ENCODE measurements around the gene SLC38A3. TPM values are rescaled to one million over a fixed set of nuclear protein-coding genes. Genes with fewer than 3 reads are reported as not detected.

The SLC38A3 gene
- total and polyA plus RNA-seq, 9 of the 15 experiments (the other 6 are each of a cell fraction or from before 2014, with no cell fraction given) = 0.09 to 0.38 (median 0.16) TPM; not detected in 6

DNA sequence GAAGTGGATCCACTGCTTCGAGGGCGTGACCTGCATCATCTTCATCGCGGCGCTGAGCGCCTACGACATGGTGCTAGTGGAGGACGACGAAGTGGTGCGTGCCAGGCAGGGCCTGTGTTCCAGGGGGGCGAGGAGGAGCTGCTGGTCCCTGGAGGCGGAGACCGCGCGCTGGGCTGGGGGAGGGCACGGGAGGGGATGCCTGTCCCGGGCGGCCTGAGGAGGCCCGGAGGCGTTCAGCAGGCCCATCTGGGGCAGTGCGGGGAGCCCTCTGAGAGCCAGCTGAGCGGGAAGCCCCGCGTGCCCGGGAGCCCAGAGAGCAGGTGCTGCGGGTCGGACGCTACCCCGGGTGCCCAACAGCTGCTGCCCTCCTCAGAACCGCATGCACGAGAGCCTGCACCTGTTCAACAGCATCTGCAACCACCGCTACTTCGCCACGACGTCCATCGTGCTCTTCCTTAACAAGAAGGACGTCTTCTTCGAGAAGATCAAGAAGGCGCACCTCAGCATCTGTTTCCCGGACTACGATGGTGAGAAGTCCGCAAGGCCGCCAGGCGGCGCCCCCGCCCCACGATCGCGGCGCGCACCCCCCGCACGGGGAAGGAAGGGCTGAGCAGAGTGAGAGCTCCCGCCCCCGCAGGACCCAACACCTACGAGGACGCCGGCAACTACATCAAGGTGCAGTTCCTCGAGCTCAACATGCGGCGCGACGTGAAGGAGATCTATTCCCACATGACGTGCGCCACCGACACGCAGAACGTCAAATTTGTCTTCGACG, 10.8 kb upstream of the SLC38A3 start (continued):
- TF ChIP-seq, protein P1, sequence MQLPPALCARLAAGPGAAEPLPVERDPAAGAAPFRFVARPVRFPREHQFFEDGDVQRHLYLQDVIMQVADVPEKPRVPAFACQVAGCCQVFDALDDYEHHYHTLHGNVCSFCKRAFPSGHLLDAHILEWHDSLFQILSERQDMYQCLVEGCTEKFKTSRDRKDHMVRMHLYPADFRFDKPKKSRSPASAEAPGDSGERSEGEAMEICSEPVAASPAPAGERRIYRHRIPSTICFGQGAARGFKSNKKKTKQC (CRISPR knock-in tag; IDR thresholded peaks at IDR 0.05) = 0 out of 2 replicates have a peak, but pooled peaks have one; percentile 18
- peak; percentile 95 for TF ChIP-seq SMC3 (conservative IDR thresholded peaks at IDR 0.05; ENCODE audit: insufficient read depth, low read depth, low read length)
- 0 out of 2 replicates have a peak, but pooled peaks have one; percentile 26 for TF ChIP-seq JUND (IDR thresholded peaks at IDR 0.05; ENCODE audit: borderline replicate concordance, low read depth, low read length)
- TF ChIP-seq JUND (tag; IDR thresholded peaks at IDR 0.05; ENCODE audit: borderline replicate concordance, low read depth, low read length) = no peak
- TF ChIP-seq, protein P2, sequence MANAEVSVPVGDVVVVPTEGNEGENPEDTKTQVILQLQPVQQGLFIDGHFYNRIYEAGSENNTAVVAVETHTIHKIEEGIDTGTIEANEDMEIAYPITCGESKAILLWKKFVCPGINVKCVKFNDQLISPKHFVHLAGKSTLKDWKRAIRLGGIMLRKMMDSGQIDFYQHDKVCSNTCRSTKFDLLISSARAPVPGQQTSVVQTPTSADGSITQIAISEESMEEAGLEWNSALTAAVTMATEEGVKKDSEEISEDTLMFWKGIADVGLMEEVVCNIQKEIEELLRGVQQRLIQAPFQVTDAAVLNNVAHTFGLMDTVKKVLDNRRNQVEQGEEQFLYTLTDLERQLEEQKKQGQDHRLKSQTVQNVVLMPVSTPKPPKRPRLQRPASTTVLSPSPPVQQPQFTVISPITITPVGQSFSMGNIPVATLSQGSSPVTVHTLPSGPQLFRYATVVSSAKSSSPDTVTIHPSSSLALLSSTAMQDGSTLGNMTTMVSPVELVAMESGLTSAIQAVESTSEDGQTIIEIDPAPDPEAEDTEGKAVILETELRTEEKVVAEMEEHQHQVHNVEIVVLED (CRISPR knock-in tag; IDR thresholded peaks at IDR 0.05) = no peak
- TF ChIP-seq, protein P3, sequence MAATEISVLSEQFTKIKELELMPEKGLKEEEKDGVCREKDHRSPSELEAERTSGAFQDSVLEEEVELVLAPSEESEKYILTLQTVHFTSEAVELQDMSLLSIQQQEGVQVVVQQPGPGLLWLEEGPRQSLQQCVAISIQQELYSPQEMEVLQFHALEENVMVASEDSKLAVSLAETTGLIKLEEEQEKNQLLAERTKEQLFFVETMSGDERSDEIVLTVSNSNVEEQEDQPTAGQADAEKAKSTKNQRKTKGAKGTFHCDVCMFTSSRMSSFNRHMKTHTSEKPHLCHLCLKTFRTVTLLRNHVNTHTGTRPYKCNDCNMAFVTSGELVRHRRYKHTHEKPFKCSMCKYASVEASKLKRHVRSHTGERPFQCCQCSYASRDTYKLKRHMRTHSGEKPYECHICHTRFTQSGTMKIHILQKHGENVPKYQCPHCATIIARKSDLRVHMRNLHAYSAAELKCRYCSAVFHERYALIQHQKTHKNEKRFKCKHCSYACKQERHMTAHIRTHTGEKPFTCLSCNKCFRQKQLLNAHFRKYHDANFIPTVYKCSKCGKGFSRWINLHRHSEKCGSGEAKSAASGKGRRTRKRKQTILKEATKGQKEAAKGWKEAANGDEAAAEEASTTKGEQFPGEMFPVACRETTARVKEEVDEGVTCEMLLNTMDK (IDR thresholded peaks at IDR 0.05; ENCODE audit: borderline replicate concordance, insufficient read depth, low read depth, low read length, poor library complexity, severe bottlenecking) = peak; percentile 42
- peak; percentile 50; the same call in 1 of the 2 replicates for TF ChIP-seq ATF7 (IDR thresholded peaks at IDR 0.05)
- peak; percentile 30 for TF ChIP-seq CCNT2 (IDR thresholded peaks at IDR 0.05; ENCODE audit: borderline replicate concordance, extremely low read depth, insufficient read length, low read depth, low read length)
- TF ChIP-seq NCOA1 (IDR thresholded peaks at IDR 0.05; ENCODE audit: low read depth) = no peak
- TF ChIP-seq, protein P4, sequence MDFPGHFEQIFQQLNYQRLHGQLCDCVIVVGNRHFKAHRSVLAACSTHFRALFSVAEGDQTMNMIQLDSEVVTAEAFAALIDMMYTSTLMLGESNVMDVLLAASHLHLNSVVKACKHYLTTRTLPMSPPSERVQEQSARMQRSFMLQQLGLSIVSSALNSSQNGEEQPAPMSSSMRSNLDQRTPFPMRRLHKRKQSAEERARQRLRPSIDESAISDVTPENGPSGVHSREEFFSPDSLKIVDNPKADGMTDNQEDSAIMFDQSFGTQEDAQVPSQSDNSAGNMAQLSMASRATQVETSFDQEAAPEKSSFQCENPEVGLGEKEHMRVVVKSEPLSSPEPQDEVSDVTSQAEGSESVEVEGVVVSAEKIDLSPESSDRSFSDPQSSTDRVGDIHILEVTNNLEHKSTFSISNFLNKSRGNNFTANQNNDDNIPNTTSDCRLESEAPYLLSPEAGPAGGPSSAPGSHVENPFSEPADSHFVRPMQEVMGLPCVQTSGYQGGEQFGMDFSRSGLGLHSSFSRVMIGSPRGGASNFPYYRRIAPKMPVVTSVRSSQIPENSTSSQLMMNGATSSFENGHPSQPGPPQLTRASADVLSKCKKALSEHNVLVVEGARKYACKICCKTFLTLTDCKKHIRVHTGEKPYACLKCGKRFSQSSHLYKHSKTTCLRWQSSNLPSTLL (IDR thresholded peaks at IDR 0.05) = no peak
- TF ChIP-seq SP1 (CRISPR knock-in tag; IDR thresholded peaks at IDR 0.05) = peak; percentile 69; the same call in 1 of the 2 replicates
- no peak for TF ChIP-seq KAT7 (CRISPR knock-in tag; IDR thresholded peaks at IDR 0.05; ENCODE audit: borderline replicate concordance)
- TF ChIP-seq ELF4 (CRISPR knock-in tag; IDR thresholded peaks at IDR 0.05) = no peak
- no peak for TF ChIP-seq MAFF (IDR thresholded peaks at IDR 0.05; ENCODE audit: low read length)
- TF ChIP-seq MAZ (CRISPR knock-in tag; conservative IDR thresholded peaks at IDR 0.05 in 1 of 2, IDR thresholded peaks at IDR 0.05 in 1 of 2) = peak; percentile 71 to 90
- TF ChIP-seq ESRRA (IDR thresholded peaks at IDR 0.05; ENCODE audit: borderline replicate concordance, low read depth) = 0 out of 2 replicates have a peak, but pooled peaks have one; percentile 21
- TF ChIP-seq, protein P5, sequence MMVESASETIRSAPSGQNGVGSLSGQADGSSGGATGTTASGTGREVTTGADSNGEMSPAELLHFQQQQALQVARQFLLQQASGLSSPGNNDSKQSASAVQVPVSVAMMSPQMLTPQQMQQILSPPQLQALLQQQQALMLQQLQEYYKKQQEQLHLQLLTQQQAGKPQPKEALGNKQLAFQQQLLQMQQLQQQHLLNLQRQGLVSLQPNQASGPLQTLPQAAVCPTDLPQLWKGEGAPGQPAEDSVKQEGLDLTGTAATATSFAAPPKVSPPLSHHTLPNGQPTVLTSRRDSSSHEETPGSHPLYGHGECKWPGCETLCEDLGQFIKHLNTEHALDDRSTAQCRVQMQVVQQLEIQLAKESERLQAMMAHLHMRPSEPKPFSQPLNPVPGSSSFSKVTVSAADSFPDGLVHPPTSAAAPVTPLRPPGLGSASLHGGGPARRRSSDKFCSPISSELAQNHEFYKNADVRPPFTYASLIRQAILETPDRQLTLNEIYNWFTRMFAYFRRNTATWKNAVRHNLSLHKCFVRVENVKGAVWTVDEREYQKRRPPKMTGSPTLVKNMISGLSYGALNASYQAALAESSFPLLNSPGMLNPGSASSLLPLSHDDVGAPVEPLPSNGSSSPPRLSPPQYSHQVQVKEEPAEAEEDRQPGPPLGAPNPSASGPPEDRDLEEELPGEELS (CRISPR knock-in tag; IDR thresholded peaks at IDR 0.05; ENCODE audit: borderline replicate concordance) = 0 out of 2 replicates have a peak, but pooled peaks have one; percentile 16
- no peak for TF ChIP-seq CHCHD3 (CRISPR knock-in tag; IDR thresholded peaks at IDR 0.05)

Data from K562 (cell line).